ENCODE measurements around the gene CDT1. TPM values are rescaled to one million over a fixed set of nuclear protein-coding genes. Genes with fewer than 3 reads are reported as not detected.

CDT1 gene
- total RNA-seq, 6 experiments from 2014 or later = 13.3 to 28.2 (median 22.2) TPM

DNA sequence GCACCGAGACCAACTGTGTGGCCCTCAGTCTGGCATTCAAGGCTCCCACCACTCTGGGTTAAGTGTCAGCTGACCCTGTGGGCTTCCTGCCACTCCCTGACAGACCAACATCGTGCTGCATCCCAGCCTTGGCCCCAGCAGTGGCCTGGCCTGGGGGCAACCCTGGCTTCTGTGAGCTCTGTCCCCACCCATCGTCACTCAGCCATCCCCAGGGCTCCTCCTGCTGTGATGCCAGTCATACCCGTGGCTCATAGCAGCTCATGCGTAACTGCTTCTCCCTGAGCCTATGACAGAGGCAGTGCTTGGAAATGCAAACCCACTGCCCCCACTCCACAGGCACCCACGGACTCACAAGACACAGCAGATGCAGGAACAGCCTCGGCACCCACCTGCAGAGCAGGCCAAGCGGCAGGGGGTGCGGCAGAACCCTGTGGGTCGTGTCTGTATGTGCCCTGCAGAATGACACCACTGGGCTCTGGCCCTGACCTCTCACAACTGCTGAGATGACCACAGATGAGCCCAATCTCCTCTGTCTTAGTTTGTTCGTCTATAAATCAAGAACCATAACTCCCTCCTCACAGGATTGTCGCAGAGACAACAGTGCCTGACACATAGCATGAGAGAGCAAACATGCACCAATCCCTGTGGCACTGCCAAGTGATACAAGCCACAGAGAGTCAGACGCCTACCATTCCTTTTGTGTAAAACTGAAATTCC, 45.2 kb upstream of the CDT1 start:
- TF ChIP-seq, protein P1, sequence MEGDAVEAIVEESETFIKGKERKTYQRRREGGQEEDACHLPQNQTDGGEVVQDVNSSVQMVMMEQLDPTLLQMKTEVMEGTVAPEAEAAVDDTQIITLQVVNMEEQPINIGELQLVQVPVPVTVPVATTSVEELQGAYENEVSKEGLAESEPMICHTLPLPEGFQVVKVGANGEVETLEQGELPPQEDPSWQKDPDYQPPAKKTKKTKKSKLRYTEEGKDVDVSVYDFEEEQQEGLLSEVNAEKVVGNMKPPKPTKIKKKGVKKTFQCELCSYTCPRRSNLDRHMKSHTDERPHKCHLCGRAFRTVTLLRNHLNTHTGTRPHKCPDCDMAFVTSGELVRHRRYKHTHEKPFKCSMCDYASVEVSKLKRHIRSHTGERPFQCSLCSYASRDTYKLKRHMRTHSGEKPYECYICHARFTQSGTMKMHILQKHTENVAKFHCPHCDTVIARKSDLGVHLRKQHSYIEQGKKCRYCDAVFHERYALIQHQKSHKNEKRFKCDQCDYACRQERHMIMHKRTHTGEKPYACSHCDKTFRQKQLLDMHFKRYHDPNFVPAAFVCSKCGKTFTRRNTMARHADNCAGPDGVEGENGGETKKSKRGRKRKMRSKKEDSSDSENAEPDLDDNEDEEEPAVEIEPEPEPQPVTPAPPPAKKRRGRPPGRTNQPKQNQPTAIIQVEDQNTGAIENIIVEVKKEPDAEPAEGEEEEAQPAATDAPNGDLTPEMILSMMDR (IDR thresholded peaks at IDR 0.05) = no peak
- Mint-ChIP-seq H3K36me3 (ENCODE audit: low read depth) (peaks cover 7% of the 10 kb centered on the region), H3K4me1 (ENCODE audit: low read depth) (peaks cover 37% of the 10 kb centered on the region), H3K27me3 (ENCODE audit: insufficient read depth) (peaks cover 6% of the 10 kb centered on the region), H3K9me3 (no peaks in the 10 kb centered on the region), H3K4me3 (no peak overlapping the region), H3K27ac (no peak overlapping the region; the same call in 1 of the 2 replicates)
- no peak for DNase-seq

DNA sequence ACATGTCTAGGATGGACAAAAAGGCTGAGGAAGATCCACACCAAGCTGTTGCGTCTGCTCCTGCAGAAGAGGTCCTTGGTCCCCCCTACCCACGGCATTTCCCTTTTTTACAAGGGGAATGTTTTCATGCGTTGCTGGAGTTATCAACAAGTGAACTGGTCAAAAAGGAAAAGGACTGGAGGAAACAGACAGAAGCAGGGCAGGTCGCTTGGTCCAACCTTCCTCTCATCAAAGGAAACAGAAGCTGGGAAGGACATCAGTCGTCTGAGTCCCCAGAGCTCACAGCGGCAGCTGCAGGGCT, 44.7 kb upstream of the CDT1 start:
- TF ChIP-seq, protein P1 (IDR thresholded peaks at IDR 0.05) = no peak
- DNase-seq = no peak
- H3K27me3 Mint-ChIP-seq (ENCODE audit: insufficient read depth) = peaks cover 4% of the 10 kb centered on the region
- no peak overlapping the region; the same call in 1 of the 2 replicates for H3K27ac Mint-ChIP-seq
- H3K4me3 Mint-ChIP-seq = no peak overlapping the region
- H3K9me3 Mint-ChIP-seq = no peaks in the 10 kb centered on the region
- peaks cover 12% of the 10 kb centered on the region for H3K36me3 Mint-ChIP-seq (ENCODE audit: low read depth)
- peaks cover 37% of the 10 kb centered on the region for H3K4me1 Mint-ChIP-seq (ENCODE audit: low read depth)

DNA sequence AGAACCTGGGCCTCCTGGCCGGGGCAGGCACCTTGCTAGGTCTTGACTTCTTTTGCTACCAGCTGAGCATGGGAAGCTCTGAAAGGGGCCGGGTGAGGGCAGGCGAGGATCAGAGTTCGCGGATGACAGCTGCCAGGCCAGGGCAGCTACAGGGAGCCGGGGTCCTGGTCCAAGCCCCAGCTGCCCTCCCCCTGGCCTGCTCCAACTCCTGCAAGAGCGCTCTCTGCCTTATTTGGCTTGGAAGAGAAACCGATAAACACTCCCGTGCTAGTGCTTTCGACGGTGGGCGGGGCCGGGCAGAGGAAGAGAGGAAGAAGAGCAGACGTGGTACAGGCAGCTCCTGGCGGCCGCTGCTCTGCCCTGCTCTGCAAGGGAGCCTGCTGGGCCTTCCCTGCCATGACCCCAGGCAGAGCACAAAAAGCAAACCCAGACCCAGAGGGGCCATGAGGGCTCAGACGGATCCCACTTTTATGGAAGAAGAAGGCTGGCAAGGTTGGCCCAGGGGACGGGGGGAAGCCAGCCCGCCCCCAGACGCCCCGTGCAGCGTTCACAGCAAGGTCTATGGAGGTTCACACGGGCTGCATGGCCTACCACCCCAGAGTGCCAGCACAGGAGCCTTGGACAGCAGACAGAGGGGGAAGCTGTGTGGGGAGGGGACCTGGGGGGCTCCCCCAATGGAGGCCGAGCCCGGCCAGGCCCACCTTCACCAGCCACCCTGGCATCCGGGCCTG, 44.2 kb upstream of the CDT1 start:
- no peak for DNase-seq
- H3K9me3 Mint-ChIP-seq = no peaks in the 10 kb centered on the region
- TF ChIP-seq, protein P1 (IDR thresholded peaks at IDR 0.05) = no peak
- H3K4me1 Mint-ChIP-seq (ENCODE audit: low read depth) = peaks cover 36% of the 10 kb centered on the region
- H3K36me3 Mint-ChIP-seq (ENCODE audit: low read depth) = peaks cover 12% of the 10 kb centered on the region
- no peak overlapping the region for H3K4me3 Mint-ChIP-seq
- H3K27ac Mint-ChIP-seq = peak overlapping the region; percentile 29
- peaks cover 4% of the 10 kb centered on the region for H3K27me3 Mint-ChIP-seq (ENCODE audit: insufficient read depth)

DNA sequence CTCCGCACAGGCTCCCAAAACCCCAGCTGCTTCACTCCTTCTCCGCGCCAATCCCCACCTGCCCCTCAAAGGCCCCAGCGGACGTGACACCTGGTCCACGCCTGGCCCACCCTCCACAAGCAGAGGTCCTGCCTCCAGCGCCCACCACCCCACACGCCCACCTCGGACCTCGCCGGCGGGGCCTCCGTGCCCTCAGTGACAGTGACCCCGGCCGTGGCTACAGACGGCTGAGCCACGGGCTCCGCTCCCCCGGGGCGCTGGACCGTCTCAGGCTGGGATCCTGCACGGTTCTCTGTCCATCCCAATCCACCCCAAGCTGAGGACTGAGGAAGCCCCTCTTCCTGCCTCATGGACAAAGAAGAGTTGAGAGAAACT, 43.6 kb upstream of the CDT1 start:
- Mint-ChIP-seq H3K27me3 (ENCODE audit: insufficient read depth) (peaks cover 4% of the 10 kb centered on the region), H3K36me3 (ENCODE audit: low read depth) (peaks cover 12% of the 10 kb centered on the region), H3K4me1 (ENCODE audit: low read depth) (peaks cover 36% of the 10 kb centered on the region), H3K4me3 (no peak overlapping the region), H3K9me3 (no peaks in the 10 kb centered on the region), H3K27ac (no peak overlapping the region)
- no peak for DNase-seq
- TF ChIP-seq, protein P1 (IDR thresholded peaks at IDR 0.05) = no peak

DNA sequence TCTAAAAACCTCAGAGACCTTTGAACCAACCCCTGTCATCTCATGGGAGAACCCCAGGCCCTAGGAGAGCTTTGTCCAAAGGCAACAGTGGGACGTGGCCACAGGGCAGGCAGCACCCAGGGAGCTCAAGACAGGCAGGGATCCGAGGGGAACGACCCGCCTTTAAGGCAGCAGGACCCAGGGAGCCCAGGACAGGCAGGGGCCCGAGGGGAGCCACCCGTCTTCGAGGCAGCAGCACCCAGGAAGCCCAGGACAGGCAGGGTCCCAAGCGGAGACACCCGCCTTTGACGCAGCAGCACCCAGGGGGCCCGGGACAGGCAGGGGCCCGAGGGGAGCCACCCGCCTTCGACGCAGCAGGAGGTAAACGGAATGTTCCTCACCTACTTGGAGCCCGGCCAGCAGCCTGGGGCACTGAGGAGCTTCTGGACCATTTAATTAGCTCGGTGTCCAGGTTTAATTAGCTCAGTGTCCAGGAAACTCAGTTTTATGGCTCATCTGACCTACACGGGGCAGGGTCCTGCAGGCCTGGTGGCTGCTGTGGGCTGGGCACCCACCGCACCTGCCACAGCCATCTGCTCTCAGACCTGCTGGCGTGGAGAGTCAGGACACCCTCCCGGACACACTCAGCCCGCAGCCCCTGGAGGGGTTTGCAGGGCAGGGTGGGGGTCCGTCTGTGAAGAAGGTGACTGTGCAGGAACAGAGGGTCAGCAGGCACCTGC, 43.0 kb upstream of the CDT1 start:
- peaks cover 4% of the 10 kb centered on the region for H3K27me3 Mint-ChIP-seq (ENCODE audit: insufficient read depth)
- no peak for DNase-seq
- TF ChIP-seq, protein P1 (IDR thresholded peaks at IDR 0.05) = no peak
- peaks cover 35% of the 10 kb centered on the region for H3K4me1 Mint-ChIP-seq (ENCODE audit: low read depth)
- peaks cover 12% of the 10 kb centered on the region for H3K36me3 Mint-ChIP-seq (ENCODE audit: low read depth)
- H3K27ac Mint-ChIP-seq = no peak overlapping the region
- no peak overlapping the region for H3K4me3 Mint-ChIP-seq
- no peaks in the 10 kb centered on the region for H3K9me3 Mint-ChIP-seq
